Erythroblast (primary cell): ENCODE measurements around the gene LRRN3.

ENCODE experiments used
- GATA1 ChIP-seq: IDR thresholded peaks from 2 replicates; pipeline ENCODE4 v1.6.1; 2011; ENCODE audit warnings: low read depth, mild to moderate bottlenecking, control low read depth, low read length, moderate library complexity
- POLR2A ChIP-seq: IDR thresholded peaks from 2 replicates; pipeline ENCODE4 v1.6.1; 2011; ENCODE audit warnings: mild to moderate bottlenecking, low read length

DNA sequence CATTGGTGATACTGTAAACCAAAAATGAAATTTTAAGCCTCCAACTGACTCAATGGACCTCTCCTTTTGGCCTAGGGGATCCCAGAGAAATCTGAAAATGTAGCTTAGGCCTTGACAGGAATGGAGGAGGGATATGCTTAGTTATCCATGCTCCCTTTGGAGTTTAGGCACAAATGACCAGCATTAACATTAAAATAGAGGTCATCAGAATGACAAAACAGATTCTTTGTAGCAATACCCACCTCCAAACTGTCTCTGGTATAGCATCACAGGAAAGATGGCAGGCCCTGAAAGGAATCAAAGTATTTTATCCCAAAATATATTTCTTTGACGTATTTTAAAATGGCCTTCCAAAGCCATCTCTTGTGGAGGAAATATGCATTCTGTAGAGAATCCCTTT, 39.1 kb upstream of the LRRN3 start:
- TF ChIP-seq POLR2A, result no peak
- no peak for TF ChIP-seq GATA1
